AG10803 (cell line): ENCODE measurements around the gene SMPX.

Experiments used
- DNase-seq: peaks from one replicate; pipeline ENCODE4 v3.0.0; 2010; ENCODE audit warnings: low read depth
- H3K4me3 ChIP-seq: 2 replicates; pipeline ENCODE4 v1.5.1; 2011; ENCODE audit warnings: mild to moderate bottlenecking, low read length, control low read depth
- TF ChIP-seq, protein P1 (sequence below): conservative IDR thresholded peaks from 2 replicates; pipeline ENCODE4 v1.5.1; 2011; ENCODE audit warnings: mild to moderate bottlenecking, low read length, control low read depth, inconsistent platforms

SMPX gene

DNA sequence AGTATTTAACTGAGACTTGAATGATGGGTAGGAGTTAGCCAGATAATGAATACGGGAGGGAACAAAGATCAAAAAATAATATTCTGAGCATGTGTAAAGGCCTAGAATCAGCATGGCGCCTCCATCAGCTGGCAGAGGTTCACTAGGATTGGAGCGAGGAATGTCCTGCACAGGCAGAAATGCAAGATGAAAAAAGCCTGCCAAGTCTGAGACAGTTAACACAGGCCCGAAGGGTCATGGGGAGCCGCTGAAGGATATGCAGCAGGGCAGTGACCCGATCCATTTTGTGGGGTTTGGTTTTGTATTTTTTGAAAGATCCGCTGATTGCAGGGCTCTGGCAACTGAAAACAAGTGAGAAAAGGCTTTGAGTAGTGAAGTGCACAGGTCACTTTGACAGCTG, 40.1 kb downstream of the SMPX start:
- H3K4me3 ChIP-seq = no peak overlapping the region
- no peak for DNase-seq
- TF ChIP-seq, protein P1, sequence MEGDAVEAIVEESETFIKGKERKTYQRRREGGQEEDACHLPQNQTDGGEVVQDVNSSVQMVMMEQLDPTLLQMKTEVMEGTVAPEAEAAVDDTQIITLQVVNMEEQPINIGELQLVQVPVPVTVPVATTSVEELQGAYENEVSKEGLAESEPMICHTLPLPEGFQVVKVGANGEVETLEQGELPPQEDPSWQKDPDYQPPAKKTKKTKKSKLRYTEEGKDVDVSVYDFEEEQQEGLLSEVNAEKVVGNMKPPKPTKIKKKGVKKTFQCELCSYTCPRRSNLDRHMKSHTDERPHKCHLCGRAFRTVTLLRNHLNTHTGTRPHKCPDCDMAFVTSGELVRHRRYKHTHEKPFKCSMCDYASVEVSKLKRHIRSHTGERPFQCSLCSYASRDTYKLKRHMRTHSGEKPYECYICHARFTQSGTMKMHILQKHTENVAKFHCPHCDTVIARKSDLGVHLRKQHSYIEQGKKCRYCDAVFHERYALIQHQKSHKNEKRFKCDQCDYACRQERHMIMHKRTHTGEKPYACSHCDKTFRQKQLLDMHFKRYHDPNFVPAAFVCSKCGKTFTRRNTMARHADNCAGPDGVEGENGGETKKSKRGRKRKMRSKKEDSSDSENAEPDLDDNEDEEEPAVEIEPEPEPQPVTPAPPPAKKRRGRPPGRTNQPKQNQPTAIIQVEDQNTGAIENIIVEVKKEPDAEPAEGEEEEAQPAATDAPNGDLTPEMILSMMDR = no peak

DNA sequence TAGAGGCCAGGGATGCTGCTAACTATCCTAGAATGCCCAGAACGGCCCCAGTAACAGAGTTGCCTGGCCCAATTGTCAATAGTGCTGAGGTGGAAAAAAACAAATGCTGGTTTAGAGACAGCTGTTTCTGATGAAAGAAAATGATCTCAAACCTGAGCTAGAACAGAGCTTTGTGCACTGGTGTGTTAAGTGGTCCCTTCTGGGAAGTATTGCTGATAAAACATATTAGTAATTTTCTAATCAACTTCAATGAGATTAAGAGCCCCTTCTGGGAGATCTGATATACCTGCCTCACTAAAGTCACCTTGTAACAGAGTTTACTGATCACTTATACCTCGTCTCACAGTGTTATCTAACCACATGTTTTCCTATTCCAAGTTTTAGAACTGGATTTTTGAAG, 42.1 kb downstream of the SMPX start:
- H3K4me3 ChIP-seq = no peak overlapping the region
- DNase-seq = no peak
- TF ChIP-seq, protein P1 = no peak

DNA sequence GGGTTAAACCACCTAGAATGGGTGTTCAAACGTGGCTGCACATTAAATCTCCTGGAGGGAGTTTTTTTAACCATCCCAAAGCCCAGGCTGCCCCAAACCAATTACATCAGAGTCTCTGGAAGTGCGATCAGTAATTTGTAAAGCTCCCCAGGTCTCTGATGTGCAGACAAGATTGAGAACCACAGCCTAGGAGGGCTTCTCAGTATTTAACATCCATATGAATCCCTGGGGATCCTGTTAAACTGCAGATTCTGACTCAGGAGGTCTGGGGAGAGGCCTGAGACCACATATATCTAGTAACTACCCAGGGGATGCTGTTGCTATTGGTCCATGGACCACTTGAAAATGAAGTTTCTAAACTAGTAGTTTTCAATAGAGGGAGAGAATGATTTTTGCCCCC, 42.6 kb downstream of the SMPX start:
- no peak for DNase-seq
- no peak overlapping the region for H3K4me3 ChIP-seq
- TF ChIP-seq, protein P1 = no peak

DNA sequence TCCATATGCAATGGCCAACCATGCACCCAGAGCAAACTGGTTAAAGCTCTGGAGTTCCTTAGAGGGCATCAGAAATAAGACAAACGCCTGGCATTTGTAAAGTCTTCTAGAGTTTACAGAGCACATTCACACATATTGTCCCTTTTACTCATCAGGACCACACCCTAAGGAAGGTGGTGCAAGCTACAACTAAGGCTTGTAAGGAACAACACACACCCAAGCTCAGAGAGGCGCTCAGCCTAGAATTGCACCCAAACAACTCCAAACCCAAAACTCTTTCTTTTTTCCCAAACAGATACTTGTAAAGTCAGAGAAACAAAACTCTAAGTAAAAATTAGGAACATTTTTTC, 46.1 kb downstream of the SMPX start:
- H3K4me3 ChIP-seq = no peak overlapping the region
- TF ChIP-seq, protein P1 = no peak
- no peak for DNase-seq

DNA sequence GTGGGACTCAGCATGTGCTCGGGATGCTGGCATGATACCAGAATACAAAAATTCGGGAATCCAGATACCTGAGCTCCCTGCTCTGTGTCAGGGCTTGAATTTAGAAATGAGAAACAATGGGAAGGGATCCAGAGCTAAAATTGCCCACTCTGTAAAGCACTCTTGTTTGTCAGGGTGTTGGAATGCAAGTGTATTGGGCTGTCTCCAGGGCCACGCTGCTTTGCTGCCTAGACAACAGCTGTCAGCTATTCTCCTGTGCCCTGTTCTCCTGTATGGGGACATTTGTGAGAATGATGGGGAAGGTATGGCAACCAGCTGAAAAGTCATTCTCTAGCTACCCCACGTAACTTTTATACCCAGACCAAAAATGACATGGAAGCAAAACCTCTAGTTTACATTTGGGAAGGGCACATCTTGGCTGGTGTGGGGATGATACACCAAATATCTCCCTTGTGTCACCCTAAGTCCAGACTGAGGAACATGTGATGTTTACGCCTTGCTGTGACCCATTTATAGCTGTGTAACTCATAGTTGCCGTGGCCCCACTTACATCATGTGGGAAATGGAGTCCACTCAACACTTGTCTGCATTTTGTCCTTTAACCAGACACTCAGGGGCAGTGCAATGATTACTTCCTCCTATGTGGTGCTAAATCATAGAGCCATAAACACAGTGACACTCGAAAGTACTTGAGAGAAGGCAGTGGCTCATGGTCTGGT, 46.6 kb downstream of the SMPX start:
- TF ChIP-seq, protein P1 = no peak
- no peak overlapping the region for H3K4me3 ChIP-seq
- DNase-seq = no peak

DNA sequence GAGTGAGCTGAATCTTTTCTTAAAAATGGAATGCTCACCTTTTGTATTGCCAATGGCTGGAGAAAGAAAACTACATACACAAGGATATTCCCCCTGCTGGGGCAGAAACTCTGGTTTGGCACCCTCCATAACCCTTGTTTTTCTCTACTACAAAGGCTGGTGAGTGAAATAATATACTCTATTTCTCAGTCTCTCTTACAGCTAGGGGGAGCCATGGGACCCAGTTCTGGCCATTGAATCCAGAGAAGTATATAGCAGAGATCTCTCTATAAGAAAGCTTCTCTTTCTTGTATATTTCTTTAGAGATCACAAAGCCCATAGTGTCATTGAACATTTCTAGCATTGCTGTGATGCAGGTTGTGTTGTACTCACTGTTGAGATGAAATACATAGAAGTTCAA, 49.8 kb downstream of the SMPX start:
- TF ChIP-seq, protein P1 = peak; percentile 29
- DNase-seq = no peak
- H3K4me3 ChIP-seq = no peak overlapping the region

DNA sequence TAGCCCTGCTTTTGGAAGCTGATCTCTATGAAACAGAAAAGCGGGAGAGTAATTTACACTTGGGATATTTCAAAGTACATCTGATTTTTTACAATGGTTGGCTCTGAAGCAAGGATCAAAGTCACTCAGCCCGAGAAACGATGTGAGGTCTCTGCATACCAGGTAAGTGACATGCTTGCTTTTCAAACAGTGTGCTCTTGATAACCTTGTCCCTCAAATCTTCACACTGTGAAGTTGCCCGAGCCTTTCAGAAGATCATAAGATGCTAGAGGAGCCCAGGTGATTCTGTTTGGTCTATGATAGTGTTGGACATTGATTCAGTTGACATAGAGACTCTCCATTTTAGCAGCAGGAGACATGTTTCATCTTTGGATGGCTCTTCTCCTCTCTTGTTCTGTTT, 52.7 kb downstream of the SMPX start:
- TF ChIP-seq, protein P1 = no peak
- DNase-seq = no peak
- H3K4me3 ChIP-seq = no peak overlapping the region
